ENCODE measurements around the gene POR.

The POR gene

DNA sequence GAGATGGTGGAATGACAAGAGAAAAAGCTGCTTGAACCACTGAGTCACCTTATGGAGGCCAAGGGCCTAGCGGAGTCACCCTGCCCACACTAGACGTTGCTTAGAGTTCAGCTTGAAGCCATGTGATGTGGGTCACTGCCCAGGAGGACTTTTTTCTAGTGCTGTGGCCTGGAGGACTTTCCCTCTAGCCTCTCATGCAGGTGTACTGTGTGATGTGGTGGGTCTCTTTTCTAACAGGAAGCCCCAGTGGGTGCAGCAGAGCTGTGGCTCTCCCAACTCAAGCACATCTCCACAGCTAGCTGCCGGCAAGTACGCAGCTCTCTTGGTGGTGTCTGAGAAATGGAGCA, 13.6 kb downstream of the POR start (continued):
- TF ChIP-seq, protein P1, sequence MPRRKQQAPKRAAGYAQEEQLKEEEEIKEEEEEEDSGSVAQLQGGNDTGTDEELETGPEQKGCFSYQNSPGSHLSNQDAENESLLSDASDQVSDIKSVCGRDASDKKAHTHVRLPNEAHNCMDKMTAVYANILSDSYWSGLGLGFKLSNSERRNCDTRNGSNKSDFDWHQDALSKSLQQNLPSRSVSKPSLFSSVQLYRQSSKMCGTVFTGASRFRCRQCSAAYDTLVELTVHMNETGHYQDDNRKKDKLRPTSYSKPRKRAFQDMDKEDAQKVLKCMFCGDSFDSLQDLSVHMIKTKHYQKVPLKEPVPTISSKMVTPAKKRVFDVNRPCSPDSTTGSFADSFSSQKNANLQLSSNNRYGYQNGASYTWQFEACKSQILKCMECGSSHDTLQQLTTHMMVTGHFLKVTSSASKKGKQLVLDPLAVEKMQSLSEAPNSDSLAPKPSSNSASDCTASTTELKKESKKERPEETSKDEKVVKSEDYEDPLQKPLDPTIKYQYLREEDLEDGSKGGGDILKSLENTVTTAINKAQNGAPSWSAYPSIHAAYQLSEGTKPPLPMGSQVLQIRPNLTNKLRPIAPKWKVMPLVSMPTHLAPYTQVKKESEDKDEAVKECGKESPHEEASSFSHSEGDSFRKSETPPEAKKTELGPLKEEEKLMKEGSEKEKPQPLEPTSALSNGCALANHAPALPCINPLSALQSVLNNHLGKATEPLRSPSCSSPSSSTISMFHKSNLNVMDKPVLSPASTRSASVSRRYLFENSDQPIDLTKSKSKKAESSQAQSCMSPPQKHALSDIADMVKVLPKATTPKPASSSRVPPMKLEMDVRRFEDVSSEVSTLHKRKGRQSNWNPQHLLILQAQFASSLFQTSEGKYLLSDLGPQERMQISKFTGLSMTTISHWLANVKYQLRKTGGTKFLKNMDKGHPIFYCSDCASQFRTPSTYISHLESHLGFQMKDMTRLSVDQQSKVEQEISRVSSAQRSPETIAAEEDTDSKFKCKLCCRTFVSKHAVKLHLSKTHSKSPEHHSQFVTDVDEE (CRISPR knock-in tag; IDR thresholded peaks at IDR 0.05), result no peak
- TF ChIP-seq ISL1 (CRISPR knock-in tag; IDR thresholded peaks at IDR 0.05), result no peak

DNA sequence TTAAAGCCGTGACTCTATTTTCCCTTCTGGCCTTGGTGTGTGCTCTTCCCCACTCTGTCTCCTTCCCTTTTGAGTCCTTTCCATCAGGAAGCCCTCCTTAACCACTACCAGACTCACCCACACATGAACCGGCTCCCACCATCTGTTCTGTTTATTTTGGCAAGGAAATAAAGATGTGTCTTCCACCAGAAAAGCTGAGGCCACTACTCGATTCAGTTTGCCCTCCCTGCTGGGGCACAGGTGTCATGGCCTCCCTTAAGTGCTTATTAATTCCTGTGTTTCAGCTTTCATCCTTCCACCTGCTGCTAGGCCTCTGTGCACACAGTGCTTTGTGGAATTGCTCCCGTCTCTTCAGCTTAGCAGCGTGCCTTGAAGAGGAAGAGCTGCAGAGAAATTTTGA, 16.7 kb downstream of the POR start:
- ATAC-seq, result no peak
- TF ChIP-seq TOX (CRISPR knock-in tag; IDR thresholded peaks at IDR 0.05; ENCODE audit: borderline replicate concordance), result no peak
- TF ChIP-seq ZC3H10 (CRISPR knock-in tag; IDR thresholded peaks at IDR 0.05), result no peak
- TF ChIP-seq GLIS3 (CRISPR knock-in tag; IDR thresholded peaks at IDR 0.05), result no peak
- no peak for TF ChIP-seq PPARA (CRISPR knock-in tag; IDR thresholded peaks at IDR 0.05; ENCODE audit: borderline replicate concordance)
- no peak for TF ChIP-seq ESRRG (CRISPR knock-in tag; IDR thresholded peaks at IDR 0.05)
- TF ChIP-seq ZFP3 (CRISPR knock-in tag; IDR thresholded peaks at IDR 0.05), result no peak
- no peak for TF ChIP-seq ZNF565 (CRISPR knock-in tag; conservative IDR thresholded peaks at IDR 0.05; ENCODE audit: low read depth)
- no peak for TF ChIP-seq PATZ1 (CRISPR knock-in tag; IDR thresholded peaks at IDR 0.05; ENCODE audit: borderline replicate concordance)
- TF ChIP-seq ZNF8 (CRISPR knock-in tag; IDR thresholded peaks at IDR 0.05), result no peak

DNA sequence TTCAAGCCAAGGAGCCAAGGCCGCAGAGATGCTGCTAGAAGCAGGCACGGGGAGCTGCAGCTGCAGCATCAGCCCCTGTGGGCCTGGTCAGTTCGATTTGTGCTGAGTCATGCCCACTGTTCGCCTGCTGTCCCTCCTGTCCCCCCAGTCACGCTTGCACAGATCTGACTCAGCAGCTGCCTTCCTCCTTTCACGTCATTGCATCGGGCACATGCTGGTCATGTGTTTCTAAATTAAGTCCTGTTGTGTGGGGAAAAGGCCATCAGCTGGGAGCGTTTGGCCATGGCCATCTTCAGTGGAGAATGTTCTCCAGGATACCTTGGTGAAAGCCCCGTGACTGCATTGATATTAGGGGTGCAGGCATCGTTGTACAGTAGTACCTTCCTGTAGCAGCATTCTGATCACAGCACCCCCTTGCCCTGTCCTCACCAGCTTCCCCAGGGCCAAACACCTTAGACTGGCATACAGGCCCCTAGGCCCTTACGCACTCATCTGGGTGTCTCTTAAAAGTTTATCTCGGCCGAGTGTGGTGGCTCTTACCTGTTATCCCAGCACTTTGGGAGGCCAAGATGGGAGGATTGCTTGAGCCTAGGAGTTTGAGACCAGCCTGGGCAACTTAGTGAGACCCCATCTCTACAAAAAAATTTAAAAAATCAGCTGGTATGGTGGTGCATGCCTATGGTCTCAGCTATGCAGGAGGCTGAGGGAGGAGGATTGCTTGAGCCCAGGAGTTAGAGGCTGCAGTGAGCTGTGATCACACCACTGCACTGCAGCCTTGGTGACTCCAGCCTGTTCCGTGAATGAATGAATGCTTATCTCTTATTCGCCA, 23.2 kb downstream of the POR start:
- peak; percentile 83 for ATAC-seq
- TF ChIP-seq PPARA (CRISPR knock-in tag; IDR thresholded peaks at IDR 0.05; ENCODE audit: borderline replicate concordance) (no peak), ZFP3 (CRISPR knock-in tag; IDR thresholded peaks at IDR 0.05) (peak; percentile 59; the same call in 1 of the 2 replicates), TCF4 (CRISPR knock-in tag; IDR thresholded peaks at IDR 0.05; ENCODE audit: borderline replicate concordance) (peak; percentile 13; the same call in 1 of the 2 replicates), ZC3H10 (CRISPR knock-in tag; IDR thresholded peaks at IDR 0.05) (peak; percentile 39; the same call in 1 of the 2 replicates), ZNF8 (CRISPR knock-in tag; IDR thresholded peaks at IDR 0.05) (no peak), SNAI2 (CRISPR knock-in tag; IDR thresholded peaks at IDR 0.05) (0 out of 2 replicates have a peak, but pooled peaks have one; percentile 69), BACH2 (CRISPR knock-in tag; IDR thresholded peaks at IDR 0.05; ENCODE audit: borderline replicate concordance) (peak; percentile 94; the same call in 1 of the 2 replicates), GLIS3 (CRISPR knock-in tag; IDR thresholded peaks at IDR 0.05) (no peak)
- TF ChIP-seq, protein P2, sequence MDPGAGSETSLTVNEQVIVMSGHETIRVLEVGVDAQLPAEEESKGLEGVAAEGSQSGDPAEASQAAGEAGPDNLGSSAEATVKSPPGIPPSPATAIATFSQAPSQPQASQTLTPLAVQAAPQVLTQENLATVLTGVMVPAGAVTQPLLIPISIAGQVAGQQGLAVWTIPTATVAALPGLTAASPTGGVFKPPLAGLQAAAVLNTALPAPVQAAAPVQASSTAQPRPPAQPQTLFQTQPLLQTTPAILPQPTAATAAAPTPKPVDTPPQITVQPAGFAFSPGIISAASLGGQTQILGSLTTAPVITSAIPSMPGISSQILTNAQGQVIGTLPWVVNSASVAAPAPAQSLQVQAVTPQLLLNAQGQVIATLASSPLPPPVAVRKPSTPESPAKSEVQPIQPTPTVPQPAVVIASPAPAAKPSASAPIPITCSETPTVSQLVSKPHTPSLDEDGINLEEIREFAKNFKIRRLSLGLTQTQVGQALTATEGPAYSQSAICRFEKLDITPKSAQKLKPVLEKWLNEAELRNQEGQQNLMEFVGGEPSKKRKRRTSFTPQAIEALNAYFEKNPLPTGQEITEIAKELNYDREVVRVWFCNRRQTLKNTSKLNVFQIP (CRISPR knock-in tag; IDR thresholded peaks at IDR 0.05; ENCODE audit: borderline replicate concordance, low read depth), result no peak

- no peak for ATAC-seq
- no peak for TF ChIP-seq ZNF565 (CRISPR knock-in tag; conservative IDR thresholded peaks at IDR 0.05; ENCODE audit: low read depth)
- no peak for TF ChIP-seq SNAI2 (CRISPR knock-in tag; IDR thresholded peaks at IDR 0.05)
- TF ChIP-seq TOX (CRISPR knock-in tag; IDR thresholded peaks at IDR 0.05; ENCODE audit: borderline replicate concordance), result no peak
- no peak for TF ChIP-seq ARNTL (CRISPR knock-in tag; IDR thresholded peaks at IDR 0.05; ENCODE audit: borderline replicate concordance, low read depth)
- TF ChIP-seq, protein P2 (CRISPR knock-in tag; IDR thresholded peaks at IDR 0.05; ENCODE audit: borderline replicate concordance, low read depth), result no peak
- TF ChIP-seq, protein P1 (CRISPR knock-in tag; IDR thresholded peaks at IDR 0.05), result no peak
- TF ChIP-seq CREB5 (CRISPR knock-in tag; IDR thresholded peaks at IDR 0.05; ENCODE audit: low read depth), result no peak
- no peak for TF ChIP-seq ESRRG (CRISPR knock-in tag; IDR thresholded peaks at IDR 0.05)
- TF ChIP-seq OSR1 (CRISPR knock-in tag; IDR thresholded peaks at IDR 0.05), result no peak
- TF ChIP-seq GLIS3 (CRISPR knock-in tag; IDR thresholded peaks at IDR 0.05), result no peak
- no peak for TF ChIP-seq PPARA (CRISPR knock-in tag; IDR thresholded peaks at IDR 0.05; ENCODE audit: borderline replicate concordance)
- TF ChIP-seq ZFP30 (CRISPR knock-in tag; IDR thresholded peaks at IDR 0.05), result no peak
- TF ChIP-seq ZNF70 (CRISPR knock-in tag; IDR thresholded peaks at IDR 0.05), result no peak
- TF ChIP-seq TCF4 (CRISPR knock-in tag; IDR thresholded peaks at IDR 0.05; ENCODE audit: borderline replicate concordance), result no peak
- no peak for TF ChIP-seq ZC3H10 (CRISPR knock-in tag; IDR thresholded peaks at IDR 0.05)
Observed at GRCh38 chr7:75938921-75939320, 24.0 kb downstream of the POR start.
